Medulla oblongata (tissue), 1 donor: ENCODE data around the gene CD300C.
A peak's percentile ranks its signal among the peaks of the same experiment; 100 is the strongest.
"Not testable (repeated sequence)": the region's sequence is repeated elsewhere in the genome, so short reads cannot be mapped to it uniquely, and the experiment has no call there.

Source experiments
- DNase-seq: peaks from one replicate; pipeline ENCODE4 v3.0.0-alpha.2; 2015; ENCODE audit errors: extremely low spot score

CD300C gene

DNA sequence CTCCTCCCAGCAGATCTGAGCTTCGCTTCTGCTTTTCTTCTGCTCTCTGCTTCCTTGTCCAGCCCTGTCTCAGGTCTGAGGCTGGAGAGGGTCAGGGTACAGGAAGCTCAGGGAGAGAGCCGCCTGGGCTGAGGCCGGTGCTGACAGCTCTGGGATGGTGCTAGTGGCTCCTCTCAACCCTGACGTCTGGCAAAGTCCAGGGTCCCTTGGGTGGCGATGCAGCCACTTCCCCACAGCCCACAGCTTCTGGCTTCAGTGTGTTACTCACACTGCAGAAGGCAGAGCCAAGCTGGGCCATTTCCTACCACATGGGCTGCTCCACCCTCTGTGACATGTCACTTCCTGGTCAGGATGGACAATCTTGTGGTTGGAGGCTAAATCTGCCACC is at the start of gene CD300C:
CD300C (minus strand) TSS at position 273 of the 388 bp plus-strand sequence. CDS start 333 bp downstream, outside the sequence.
- DNase-seq, result peak; percentile 62

DNA sequence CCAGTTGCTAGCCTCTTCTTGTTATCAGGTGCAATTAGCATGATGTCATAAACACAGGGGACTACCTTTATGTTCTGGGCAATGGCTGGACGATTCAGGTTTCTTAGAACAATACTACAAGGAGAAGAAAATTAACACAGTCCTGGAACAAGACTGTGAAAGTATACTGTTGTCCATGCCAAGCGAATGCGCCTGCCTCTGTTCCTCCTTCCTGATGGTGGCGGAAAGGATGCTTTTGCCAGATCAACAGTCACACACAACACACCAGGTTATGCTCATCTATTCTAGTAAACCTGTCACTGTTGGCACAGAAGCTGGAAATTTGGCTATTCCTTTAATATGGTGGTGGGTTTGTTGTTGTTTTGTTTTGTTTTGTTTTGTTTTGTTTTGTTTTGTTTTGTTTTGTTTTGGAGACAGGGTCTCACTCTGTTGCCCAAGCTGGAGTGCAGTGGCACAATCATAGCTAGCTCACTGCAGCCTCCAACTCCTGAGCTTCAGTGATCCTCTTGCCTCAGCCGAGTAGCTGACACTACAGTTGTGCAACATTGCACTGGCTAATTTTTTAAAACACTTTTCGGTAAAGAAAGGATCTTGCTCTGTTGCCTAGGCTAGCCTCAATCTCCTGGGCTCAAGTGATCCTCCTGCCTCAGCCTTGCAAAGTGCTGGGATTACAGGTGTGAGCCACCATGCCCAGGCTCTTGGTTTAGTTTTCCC is 49.3 kb upstream of the CD300C start:
- no peak for DNase-seq

DNA sequence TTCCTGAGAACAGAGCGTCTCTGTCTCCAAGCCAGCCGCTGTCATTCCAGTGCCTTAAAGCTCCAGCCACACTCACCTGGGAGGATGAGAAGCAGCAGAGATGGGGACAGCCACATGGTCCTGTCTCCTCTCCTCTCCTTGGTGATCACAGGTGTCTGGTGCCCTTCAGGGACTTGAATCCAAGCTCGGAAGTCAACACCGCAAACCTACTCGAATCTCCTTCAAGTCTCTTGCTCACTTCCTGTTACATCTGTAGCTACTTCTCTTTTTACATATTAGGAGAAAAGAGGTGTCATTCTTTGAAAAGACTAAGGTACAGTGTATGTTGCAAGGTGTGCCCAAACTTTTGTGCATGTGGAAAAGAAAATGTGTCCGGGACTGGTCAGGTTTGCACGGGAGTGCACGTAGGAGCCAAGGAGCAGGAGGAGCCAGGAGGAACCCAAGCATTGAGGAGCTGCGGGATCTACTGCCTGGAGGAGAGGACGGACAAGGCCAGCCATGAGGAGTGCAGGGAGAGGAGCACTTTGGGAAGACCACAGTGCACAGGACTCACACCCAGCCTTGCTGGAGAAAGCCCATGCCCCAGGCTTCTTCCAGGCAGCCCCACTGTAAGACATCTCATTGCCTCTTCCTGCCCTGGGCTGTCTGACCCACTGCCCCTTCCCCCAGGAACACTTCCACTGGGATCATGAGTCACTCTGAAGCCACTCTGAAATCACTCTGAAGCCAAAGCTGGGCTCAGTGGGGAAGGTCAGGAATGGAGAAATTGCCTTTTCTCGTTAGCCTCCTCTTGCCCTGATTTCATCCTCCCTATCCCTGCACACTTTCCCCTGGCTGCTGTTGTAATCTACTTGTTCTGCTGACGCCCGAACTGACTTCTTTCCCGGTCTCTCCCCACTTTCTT is 46.4 kb upstream of the CD300C start, which contains the start of gene CD300LD:
CD300LD (minus strand) TSS at position 197 of the 904 bp plus-strand sequence; CDS start at position 116, 81 bp downstream.
- DNase-seq, result no peak

DNA sequence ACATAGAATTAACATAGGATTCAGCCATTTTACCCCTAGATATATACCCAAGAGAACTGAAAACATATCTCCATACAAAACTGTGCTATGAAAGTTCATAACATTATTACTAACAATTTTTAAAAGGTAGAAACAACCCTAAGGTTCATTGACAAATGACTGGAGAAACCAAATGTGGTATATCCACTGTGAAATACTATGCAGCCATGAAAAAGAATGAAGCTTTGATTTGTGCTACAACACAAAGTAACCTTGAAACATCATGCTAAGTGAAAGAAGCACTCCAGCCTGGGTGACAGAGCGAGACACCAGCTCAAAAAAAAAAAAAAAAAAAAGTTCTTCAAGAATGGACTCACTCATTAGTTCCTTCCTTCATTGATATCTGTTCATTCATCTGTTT is 45.6 kb upstream of the CD300C start:
- no peak for DNase-seq

DNA sequence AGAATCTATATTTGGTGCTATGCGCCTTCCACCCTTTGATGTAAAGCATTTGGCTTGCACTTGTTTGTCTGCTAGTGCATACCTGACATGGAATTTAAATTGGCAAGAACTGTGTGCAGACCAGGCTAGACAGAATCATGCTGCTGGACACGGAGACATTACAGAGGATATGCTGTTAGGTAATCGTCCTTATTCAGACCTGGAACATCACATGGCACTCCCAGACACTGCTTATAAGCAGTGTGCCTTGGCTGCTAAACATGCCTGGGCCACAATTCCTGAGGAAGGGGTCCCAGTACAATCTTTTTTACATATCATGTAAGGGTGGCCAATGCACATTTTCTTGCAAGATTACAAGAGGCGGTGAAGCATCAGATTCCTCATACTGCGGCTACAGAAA is 39.8 kb upstream of the CD300C start:
- DNase-seq, result no peak

DNA sequence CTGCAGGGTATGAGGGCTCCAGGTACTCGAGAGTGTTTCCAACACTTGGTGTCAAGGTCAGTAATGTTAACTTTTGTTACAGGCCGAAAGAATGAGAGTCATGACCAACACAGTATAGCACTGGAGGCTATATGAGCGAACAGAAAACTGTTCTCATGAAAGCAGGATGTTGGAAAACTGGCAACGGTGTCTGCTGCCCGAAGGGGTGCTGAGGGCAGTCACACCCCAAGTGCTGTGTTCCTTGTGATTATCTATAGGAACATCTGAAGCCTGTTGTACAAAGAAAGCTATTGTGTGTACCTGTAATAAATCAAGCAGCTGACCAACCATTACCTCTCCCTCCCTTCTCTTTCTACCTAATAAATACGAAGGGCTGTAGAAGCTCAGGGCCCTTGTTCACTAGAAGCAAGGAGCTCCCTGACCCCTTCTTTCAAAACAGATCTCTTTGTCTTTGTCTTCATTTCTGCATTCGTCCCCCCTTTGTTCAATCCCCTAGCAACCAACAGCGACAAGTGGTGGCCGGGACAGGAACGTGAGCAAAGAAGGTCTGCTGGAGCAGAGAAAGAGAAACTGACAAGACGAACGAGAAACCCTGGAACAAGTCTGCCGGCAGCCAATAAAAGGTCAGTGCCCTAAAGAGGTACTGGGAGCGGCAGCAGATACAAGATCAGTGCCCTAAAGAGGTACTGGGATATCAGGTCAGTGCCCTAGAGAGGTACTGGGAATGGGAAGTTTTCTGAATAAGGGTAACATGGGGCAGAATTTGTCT is 38.6 kb upstream of the CD300C start:
- DNase-seq, result no peak

DNA sequence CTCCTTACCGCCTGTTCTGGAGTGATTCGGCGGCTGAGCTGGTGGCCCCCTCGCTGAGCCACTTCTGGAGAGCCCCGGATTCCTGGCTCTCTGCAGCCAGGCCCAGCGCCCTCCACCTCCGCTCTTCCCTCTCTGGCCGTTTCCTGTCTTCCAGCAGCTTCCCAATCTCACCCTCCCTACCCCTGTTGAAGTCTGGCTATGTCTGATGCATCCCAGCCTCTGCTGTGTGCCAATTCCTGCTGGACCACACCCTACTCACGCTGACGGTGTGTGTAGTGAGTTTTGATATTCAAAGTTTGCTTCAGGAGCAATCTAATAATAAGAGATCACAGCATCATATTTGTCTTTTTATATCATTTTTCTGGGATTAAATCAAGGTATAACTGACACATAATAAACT is 36.7 kb upstream of the CD300C start:
- no peak for DNase-seq

DNA sequence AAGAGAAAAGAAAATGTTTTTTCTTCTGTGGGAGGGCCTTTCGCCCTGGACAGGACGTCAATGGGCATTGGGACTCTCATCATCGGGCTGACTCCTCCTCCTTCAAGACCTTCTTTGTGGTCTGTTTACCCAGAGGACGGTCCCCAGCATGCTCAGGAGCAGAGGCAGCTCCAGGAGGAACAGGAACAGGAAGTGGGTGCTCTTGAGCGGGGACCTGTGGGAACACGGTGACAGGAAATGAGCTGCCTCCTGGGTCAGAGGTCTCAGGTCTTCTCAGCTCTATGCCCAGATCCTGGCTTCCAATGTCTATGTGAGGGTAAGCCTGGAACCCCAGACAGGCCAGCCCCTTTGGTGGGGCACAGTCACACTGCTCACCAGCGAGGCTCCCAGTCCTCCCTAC is 34.0 kb upstream of the CD300C start:
- DNase-seq, result no peak

DNA sequence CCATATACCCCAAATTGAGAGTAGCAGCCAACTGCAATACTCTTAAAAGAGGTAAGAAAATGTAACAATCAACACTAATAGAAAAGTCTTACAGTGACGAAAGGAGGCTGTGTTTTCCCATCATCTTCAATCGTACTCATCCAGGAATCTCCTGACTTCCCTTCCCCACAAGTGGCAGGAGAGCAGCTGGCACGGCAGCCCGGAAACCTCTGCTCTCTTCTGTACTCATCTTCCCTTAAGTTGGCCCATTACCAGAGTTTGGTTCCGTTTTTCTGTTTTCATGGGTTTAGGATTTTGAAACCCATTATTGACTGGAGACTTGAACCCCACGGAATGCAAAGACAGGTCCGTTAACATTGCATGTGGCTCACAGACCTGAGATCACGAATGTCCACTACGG is 33.1 kb upstream of the CD300C start:
- peak; percentile 14 for DNase-seq

DNA sequence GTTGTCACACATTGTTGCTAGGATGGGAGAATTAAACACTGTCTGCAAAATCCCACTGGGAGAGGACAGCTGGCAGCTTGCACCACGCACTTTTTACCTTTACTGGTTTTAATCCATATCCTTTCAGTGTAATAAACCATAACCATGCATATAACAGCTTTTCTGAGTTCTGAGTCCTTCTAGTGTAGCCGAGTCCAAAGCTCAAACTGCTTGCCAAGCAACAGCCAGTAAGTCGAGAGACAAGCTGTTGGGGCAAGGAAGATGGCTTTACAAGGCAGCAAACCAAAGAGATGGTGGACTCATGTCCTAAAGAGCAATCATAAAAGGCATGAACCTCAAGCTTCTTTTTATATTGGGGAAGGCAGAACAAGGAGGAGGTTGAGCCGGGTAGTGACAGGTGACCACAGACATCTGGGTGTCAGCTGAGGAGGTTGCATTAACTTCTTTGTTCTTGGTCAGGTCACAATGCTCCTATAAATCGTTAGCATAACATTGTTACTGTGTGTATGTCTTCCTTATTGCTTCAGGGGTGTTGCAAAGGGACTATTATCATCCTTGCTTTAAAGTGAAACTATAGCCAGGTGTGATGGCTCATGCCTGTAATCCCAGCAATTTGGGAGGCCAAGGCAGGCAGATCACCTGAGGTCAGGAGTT is 28.7 kb upstream of the CD300C start:
- no peak for DNase-seq

DNA sequence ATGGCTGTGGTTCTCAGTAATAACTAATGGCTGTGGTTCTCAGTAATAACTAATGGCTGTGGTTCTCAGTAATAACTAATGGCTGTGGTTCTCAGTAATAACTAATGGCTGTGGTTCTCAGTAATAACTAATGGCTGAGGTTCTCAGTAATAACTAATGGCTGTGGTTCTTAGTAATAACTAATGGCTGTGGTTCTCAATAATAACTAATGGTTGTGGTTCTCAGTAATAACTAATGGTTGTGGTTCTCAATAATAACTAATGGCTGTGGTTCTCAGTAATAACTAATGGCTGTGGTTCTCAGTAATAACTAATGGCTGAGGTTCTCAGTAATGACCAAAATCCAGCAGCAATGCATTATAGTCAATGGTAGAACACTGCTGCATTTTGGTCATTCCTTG is 27.7 kb upstream of the CD300C start:
- not testable (repeated sequence) for DNase-seq

DNA sequence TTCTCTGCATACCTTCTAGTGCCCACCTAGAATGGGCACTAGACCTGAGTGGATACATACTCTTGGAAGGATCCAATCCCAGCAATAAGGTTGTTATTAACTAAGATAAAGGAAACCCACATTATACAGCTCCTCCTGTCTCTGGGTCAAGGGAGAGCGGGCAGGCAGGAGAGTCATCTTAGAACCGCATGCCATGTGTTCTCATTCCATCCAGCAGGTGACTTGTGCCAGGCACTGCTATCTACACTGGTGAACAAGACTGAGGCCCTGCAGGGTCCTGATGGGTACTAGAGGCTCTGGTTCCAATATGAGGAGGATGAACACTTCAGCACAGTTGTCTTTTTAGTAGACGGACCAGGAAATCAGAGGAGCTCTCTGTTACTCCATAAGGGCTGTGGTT is 27.3 kb upstream of the CD300C start:
- no peak for DNase-seq

DNA sequence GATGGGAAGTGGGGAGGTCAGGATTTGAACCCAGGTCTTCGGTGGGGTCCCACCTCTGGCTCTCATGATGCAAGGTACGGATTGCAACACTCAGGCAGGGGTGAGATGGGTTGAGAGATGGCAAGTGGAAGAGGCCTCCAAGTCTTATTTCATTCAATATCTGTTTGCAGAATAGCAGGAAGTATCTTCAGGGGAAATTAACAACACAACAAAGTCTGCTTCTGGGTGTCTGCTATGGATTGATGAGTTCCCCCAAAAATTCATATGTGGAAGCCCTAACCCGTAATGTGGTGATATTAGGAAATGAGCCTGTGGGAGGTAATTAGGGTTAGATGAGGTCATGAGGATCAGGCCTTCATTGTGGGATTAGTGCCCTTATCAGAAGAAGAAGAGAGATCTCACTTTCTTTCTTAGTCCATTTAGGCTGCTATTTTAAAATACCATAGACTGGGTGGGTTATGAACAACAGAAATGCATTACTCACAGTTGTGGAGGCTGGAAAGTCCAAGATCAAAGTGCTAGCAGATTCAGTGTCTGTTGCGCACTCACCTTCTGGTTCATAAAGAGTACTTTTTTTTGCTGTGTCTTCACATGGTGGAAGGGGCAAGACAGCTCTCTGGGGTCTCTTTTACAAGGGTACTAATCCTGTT is 25.8 kb upstream of the CD300C start:
- no peak for DNase-seq

DNA sequence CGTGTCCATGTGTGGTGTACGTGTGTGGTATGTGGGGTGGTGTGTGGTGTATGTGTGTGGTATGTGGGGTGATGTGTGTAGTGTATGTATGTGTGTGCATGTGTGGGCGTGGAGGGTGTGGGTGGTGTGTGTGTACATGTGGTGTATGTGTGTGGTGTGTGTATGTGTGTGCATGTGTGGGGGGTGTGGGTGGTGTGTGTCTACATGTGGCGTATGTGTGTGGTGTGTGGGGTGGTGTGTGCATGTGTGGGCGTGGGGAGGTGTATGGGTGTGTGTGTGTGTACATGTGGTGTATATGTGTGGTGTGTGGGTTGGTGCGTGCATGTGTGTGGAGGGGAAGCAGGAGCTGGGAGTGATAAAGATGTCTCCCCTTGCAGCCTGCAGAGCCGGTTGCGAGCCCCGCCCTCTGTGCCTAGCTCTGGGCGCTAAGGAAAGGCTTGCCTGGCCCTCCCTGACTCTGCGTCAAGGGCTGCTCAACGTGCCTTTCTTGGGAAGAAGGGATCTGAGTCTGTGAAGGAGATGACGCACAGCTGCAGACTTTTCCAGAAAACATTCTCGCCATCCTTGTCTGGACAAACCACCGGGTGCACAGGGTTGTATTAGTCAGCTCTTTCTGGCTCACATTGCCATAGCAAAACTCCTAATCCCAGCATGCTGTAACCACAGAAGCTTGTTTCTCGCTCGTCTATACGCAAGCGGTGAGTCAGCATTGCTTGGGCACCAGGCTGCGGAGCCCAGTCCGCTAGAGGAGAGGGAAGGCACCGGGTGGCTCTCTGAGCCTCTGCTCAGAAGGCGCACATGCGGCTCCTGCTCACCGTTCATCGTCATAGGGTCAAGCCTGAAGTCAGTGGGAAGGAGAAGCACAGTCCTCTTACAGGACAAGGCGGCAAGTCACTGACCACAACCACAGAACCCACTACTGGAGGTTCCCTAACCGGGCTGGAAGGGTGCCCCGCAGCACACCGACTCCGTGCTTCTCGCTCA is 23.4 kb upstream of the CD300C start:
- peak; percentile 20 for DNase-seq

DNA sequence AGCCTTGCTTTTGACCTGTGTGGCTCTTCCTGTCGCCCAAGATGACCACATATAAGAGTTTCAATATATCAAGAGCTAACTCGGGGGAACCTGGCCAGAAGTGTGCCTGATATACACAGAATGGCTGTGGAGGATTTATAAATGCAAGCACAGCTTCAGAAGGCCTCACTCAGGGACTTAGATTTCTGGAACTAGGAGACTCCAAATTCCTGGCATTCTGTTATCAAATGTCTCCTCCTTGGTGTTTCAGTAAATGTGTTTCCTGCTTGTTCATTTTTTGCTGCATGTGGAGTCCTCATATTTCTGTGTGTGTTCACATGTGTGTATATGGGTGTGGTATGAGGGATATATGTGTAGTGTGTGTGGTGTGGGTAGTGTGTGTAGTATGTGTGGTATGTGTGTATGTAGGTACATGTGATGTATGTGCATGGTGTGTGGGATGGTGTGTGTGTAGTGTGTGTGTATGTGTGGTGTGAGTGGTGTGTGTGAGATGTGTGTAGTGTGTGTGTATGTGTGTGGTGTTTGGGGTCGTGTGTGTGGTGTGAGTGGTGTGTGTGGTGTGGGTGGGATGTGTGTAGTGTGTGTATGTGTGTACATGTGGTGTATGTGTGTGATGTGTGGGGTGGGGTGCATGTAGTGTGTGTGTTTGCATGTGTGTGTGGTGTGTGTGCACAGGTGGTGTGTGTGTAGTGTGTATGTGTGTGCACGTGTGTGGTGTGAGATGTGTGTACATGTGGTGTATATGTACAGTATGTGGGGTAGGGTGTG is 22.4 kb upstream of the CD300C start:
- DNase-seq, result no peak

DNA sequence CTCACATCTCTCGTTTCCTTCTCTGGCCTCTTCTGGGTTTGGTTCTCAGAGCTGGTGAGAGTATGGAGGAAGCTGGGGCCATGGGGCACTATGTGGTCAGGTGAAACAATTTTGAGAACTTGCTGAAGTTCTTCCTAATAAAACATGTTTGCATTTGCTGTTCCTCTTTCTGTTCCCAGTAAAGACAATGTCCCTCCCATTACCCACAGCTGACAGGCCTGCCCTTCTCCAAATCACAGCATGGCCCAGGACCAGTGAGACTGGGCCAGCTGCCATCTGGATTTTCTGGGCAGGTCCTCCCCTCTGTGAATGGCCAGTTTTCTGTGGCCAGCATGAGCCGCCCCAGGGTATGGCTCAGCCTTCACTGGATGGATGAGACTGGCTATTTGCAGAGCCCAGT is 21.5 kb upstream of the CD300C start, which contains the start of gene CD300H:
CD300H (minus strand) TSS at position 113 of the 400 bp plus-strand sequence.
- DNase-seq, result peak; percentile 61

DNA sequence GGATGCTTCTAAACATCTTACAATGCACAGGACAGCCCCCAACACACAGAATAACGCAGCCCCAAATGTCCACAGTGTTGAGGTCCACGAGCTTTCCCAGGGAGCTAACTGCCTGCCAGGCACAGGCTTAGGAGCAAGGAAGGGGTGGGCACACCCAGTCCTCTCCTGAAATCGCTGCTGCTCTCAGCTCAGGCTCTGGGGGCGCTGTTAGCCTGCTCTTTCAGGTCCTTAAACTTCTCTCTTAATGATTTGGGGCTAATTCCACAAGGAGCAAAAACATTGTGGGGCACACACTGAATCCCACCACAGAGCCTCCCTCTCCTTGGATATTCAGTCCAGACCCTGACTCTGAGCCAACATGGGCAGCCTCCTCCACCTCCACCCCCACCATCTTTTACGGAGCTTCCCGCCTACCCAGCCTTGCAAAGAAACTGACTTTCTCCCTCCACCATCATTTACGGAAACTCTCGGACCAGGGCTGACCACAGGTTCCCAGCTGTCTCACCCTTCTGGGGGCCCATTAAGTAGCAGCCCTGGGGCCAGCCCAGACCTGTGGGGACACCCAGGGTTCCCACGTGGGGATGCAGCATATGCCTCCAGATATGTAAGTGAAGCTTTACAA is 20.3 kb upstream of the CD300C start:
- DNase-seq, result no peak

DNA sequence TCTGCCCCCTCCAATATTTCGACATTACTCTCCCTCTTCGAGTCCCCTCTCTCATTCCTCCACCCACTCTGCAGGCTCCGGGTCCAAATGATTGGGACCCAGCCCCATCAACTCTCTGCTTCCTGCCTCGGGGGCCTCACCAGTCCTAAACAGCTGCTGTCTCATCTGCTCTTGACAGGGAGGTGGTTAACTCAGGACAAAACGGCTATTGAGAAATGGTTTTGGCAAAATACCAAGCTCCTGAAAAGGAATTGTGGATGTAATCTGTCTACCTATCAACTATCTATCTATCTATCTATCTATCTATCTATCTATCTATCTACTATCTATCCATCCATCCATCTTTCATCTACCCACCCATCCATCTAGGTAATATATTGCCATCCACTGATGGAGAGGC is 19.2 kb upstream of the CD300C start:
- DNase-seq, result no peak

DNA sequence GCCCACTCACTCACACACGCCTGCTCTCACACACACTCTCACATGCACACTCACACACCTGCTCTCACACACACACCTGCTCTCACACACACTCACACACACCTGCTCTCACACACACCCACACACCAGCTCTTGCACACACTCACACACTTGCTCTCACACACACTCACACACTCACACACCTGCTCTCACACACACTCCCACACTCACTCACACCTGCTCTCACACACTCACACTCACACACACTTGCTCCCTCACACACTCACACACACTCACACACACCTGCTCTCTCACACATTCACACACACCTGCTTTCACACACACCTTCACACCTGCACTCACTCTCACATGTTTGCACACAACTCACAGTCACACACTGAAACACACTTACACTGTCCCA is 17.4 kb upstream of the CD300C start:
- no peak for DNase-seq
